HL-60 (cell line): ENCODE measurements around the gene GAMT.

Source experiments
- DNase-seq, 2 experiments: peaks; one replicate each; pipeline ENCODE4 v3.0.0-alpha.2; 2010 to 2020; ENCODE audit warnings: low read depth in 1 of 2, low spot score in 1 of 2
- H3K27ac ChIP-seq: fragments of 250-450 bp; sonication (Bioruptor Pico); replicated peaks from 2 replicates; pipeline ENCODE4 v1.5.1; 2020; ENCODE audit warnings: mild to moderate bottlenecking, moderate library complexity
- H3K27me3 ChIP-seq: fragments of 250-450 bp; sonication (Bioruptor Pico); 2 replicates; pipeline ENCODE4 v1.5.1; 2021; ENCODE audit warnings: mild to moderate bottlenecking, moderate library complexity; ENCODE audit not compliant: insufficient read depth, poor library complexity, severe bottlenecking
- H3K4me3 ChIP-seq: replicated peaks from 2 replicates; pipeline ENCODE4 v1.5.1; 2011; ENCODE audit warnings: mild to moderate bottlenecking, control low read depth, low read length; ENCODE audit not compliant: insufficient read depth
- CTCF ChIP-seq: IDR thresholded peaks from one replicate; pipeline ENCODE4 v1.5.1; 2011; ENCODE audit warnings: low read length, control low read depth, inconsistent platforms; ENCODE audit not compliant: insufficient read depth
- GABPA ChIP-seq: IDR thresholded peaks from 2 replicates; pipeline ENCODE4 v1.6.1; 2012; ENCODE audit warnings: low read depth
- POLR2AphosphoS5 ChIP-seq: IDR thresholded peaks from 2 replicates; pipeline ENCODE4 v1.6.1; 2012; ENCODE audit warnings: low read depth
- REST ChIP-seq: IDR thresholded peaks from 2 replicates; pipeline ENCODE4 v1.6.1; 2012; ENCODE audit warnings: low read depth; ENCODE audit not compliant: insufficient replicate concordance
- SPI1 ChIP-seq: IDR thresholded peaks from 2 replicates; pipeline ENCODE4 v1.6.1; 2012; ENCODE audit warnings: low read depth, mild to moderate bottlenecking, borderline replicate concordance

The GAMT gene

GRCh38 chr19:1366296-1366695, 35.0 kb downstream of the GAMT start:
- no peak for TF ChIP-seq POLR2AphosphoS5
- TF ChIP-seq REST, result no peak
- no peak for TF ChIP-seq SPI1
- no peak for TF ChIP-seq CTCF
- TF ChIP-seq GABPA, result no peak
- Histone ChIP-seq H3K4me3 (no peak overlapping the region), H3K27ac (peak overlapping the region; percentile 91), H3K27me3 (no peaks in the 10 kb centered on the region)
- no peak for DNase-seq

GRCh38 chr19:1365319-1366269, 35.7 kb downstream of the GAMT start:
- TF ChIP-seq REST (no peak), SPI1 (no peak), POLR2AphosphoS5 (no peak), CTCF (no peak), GABPA (no peak)
- Histone ChIP-seq H3K4me3 (no peak overlapping the region), H3K27me3 (no peaks in the 10 kb centered on the region), H3K27ac (peak overlapping the region; percentile 28)
- DNase-seq, result peak in 1 of 2 experiments; percentile 26

GRCh38 chr19:1364070-1364704, 37.2 kb downstream of the GAMT start:
- Histone ChIP-seq H3K27ac (peak overlapping the region; percentile 72), H3K4me3 (no peak overlapping the region), H3K27me3 (no peaks in the 10 kb centered on the region)
- peak in 1 of 2 experiments; percentile 26 for DNase-seq
- TF ChIP-seq POLR2AphosphoS5 (no peak), CTCF (no peak), REST (no peak), GABPA (no peak), SPI1 (no peak)
